ENCODE results near the gene CENPN.

Gene CENPN

GRCh38 chr16:81006813-81007695 is at the start of gene CENPN, which contains the start of gene CMC2:
Gene CENPN (plus strand): TSS chr16:81007214. CDS start chr16:81011940, 4,726 bp downstream.
Gene CMC2 (minus strand): TSS chr16:81006885. CDS start chr16:80997394, 9,491 bp downstream.
- Mint-ChIP-seq H3K27ac (peak within 1 kb of the TSS; percentile 100), H3K9me3 (no peaks in the 10 kb centered on the region), H3K27me3 (no peaks in the 10 kb centered on the region), H3K36me3 (peaks cover 28% of the 10 kb centered on the region), H3K4me3 (peak within 1 kb of the TSS; percentile 90), H3K4me1 (peaks cover 60% of the 10 kb centered on the region)
- peak; percentile 98 for DNase-seq
- CTCF ChIA-PET: interaction anchor here (0.9 kb wide), 1 partner anchor 29 kb away, joined by 4 read pairs; the partner anchor contains the start of gene ATMIN

- Mint-ChIP-seq H3K4me1 (no peaks in the 10 kb centered on the region), H3K4me3 (no peak overlapping the region), H3K36me3 (peaks cover 4% of the 10 kb centered on the region), H3K27me3 (no peaks in the 10 kb centered on the region), H3K27ac (no peak overlapping the region), H3K9me3 (peaks cover 38% of the 10 kb centered on the region)
- CTCF ChIA-PET: interaction anchor here (1.3 kb wide), 1 partner anchor 14 kb away, joined by 3 read pairs; no protein-coding TSS in a partner anchor
- no peak for DNase-seq
These were observed 48.7 kb upstream of the CENPN start for GRCh38 chr16:80958284-80958683.

- no peak for DNase-seq
- H3K4me1 Mint-ChIP-seq: no peaks in the 10 kb centered on the region
- peaks cover 2% of the 10 kb centered on the region for H3K36me3 Mint-ChIP-seq
- H3K27me3 Mint-ChIP-seq: no peaks in the 10 kb centered on the region
- no peak overlapping the region for H3K27ac Mint-ChIP-seq
- no peak overlapping the region for H3K4me3 Mint-ChIP-seq
- H3K9me3 Mint-ChIP-seq: peaks cover 20% of the 10 kb centered on the region
- CTCF ChIA-PET: no interaction called here
These were observed 44.1 kb upstream of the CENPN start for GRCh38 chr16:80962879-80963278.

GRCh38 chr16:80964351-80964750 is 42.7 kb upstream of the CENPN start:
- Mint-ChIP-seq H3K4me1 (no peaks in the 10 kb centered on the region), H3K27ac (no peak overlapping the region), H3K4me3 (no peak overlapping the region), H3K27me3 (no peaks in the 10 kb centered on the region), H3K9me3 (peaks cover 8% of the 10 kb centered on the region), H3K36me3 (peaks cover 9% of the 10 kb centered on the region)
- DNase-seq: no peak
- CTCF ChIA-PET: interaction anchor here (0.5 to 0.7 kb wide), 2 partner anchors 10 to 67 kb away, joined by 3 to 6 read pairs; no protein-coding TSS in a partner anchor

GRCh38 chr16:80966617-80967016 is 40.4 kb upstream of the CENPN start:
- CTCF ChIA-PET: interaction anchor here (0.9 kb wide), 1 partner anchor 343 kb away, joined by 3 read pairs; no protein-coding TSS in a partner anchor
- H3K9me3 Mint-ChIP-seq: no peaks in the 10 kb centered on the region
- peaks cover 18% of the 10 kb centered on the region for H3K36me3 Mint-ChIP-seq
- no peak for DNase-seq
- no peaks in the 10 kb centered on the region for H3K27me3 Mint-ChIP-seq
- no peaks in the 10 kb centered on the region for H3K4me1 Mint-ChIP-seq
- no peak overlapping the region for H3K4me3 Mint-ChIP-seq
- no peak overlapping the region for H3K27ac Mint-ChIP-seq

- Mint-ChIP-seq H3K27ac (no peak overlapping the region), H3K4me1 (no peaks in the 10 kb centered on the region), H3K36me3 (peaks cover 23% of the 10 kb centered on the region), H3K4me3 (no peak overlapping the region), H3K27me3 (no peaks in the 10 kb centered on the region), H3K9me3 (no peaks in the 10 kb centered on the region)
- DNase-seq: no peak
- CTCF ChIA-PET: no interaction called here
These were observed 38.5 kb upstream of the CENPN start for GRCh38 chr16:80968386-80969113.

GRCh38 chr16:80969114-80969484 is 37.9 kb upstream of the CENPN start:
- no peaks in the 10 kb centered on the region for H3K9me3 Mint-ChIP-seq
- CTCF ChIA-PET: no interaction called here

GRCh38 chr16:80971819-80972218 is 35.2 kb upstream of the CENPN start:
- no peak for DNase-seq

More at GRCh38 chr16:80969114-80969484, 37.9 kb upstream of the CENPN start:
- Mint-ChIP-seq H3K27ac (no peak overlapping the region), H3K4me1 (no peaks in the 10 kb centered on the region), H3K36me3 (peaks cover 26% of the 10 kb centered on the region), H3K4me3 (no peak overlapping the region), H3K27me3 (no peaks in the 10 kb centered on the region)
- no peak for DNase-seq

GRCh38 chr16:80972611-80973010 is 34.4 kb upstream of the CENPN start:
- H3K9me3 Mint-ChIP-seq: no peaks in the 10 kb centered on the region
- no peaks in the 10 kb centered on the region for H3K4me1 Mint-ChIP-seq
- no peak for DNase-seq
- H3K4me3 Mint-ChIP-seq: no peak overlapping the region
- CTCF ChIA-PET: interaction anchor here (1.1 kb wide), 1 partner anchor 14 kb away, joined by 3 read pairs; no protein-coding TSS in a partner anchor
- peaks cover 38% of the 10 kb centered on the region for H3K36me3 Mint-ChIP-seq
- H3K27ac Mint-ChIP-seq: no peak overlapping the region
- no peaks in the 10 kb centered on the region for H3K27me3 Mint-ChIP-seq

More at GRCh38 chr16:80971819-80972218, 35.2 kb upstream of the CENPN start:
- Mint-ChIP-seq H3K9me3 (no peaks in the 10 kb centered on the region), H3K4me1 (no peaks in the 10 kb centered on the region), H3K27ac (no peak overlapping the region), H3K36me3 (peaks cover 33% of the 10 kb centered on the region), H3K4me3 (no peak overlapping the region), H3K27me3 (no peaks in the 10 kb centered on the region)
- CTCF ChIA-PET: interaction anchor here (1.1 kb wide), 1 partner anchor 13 kb away, joined by 3 read pairs; no protein-coding TSS in a partner anchor

- Mint-ChIP-seq H3K9me3 (no peaks in the 10 kb centered on the region), H3K4me1 (no peaks in the 10 kb centered on the region), H3K27ac (no peak overlapping the region), H3K4me3 (no peak overlapping the region), H3K36me3 (peaks cover 39% of the 10 kb centered on the region), H3K27me3 (no peaks in the 10 kb centered on the region)
- CTCF ChIA-PET: interaction anchor here (1.0 to 1.8 kb wide), 5 partner anchors 9 to 31 kb away, joined by 3 to 7 read pairs (median 5); no protein-coding TSS in a partner anchor
- DNase-seq: no peak
These were observed 33.0 kb upstream of the CENPN start for GRCh38 chr16:80973991-80974390.

GRCh38 chr16:80974649-80975376 is 32.2 kb upstream of the CENPN start:
- DNase-seq: no peak
- Mint-ChIP-seq H3K27ac (no peak overlapping the region), H3K36me3 (peaks cover 36% of the 10 kb centered on the region), H3K4me3 (no peak overlapping the region), H3K27me3 (no peaks in the 10 kb centered on the region), H3K9me3 (no peaks in the 10 kb centered on the region), H3K4me1 (no peaks in the 10 kb centered on the region)
- CTCF ChIA-PET: interaction anchor here (1.0 to 1.8 kb wide), 6 partner anchors 10 to 30 kb away, joined by 3 to 7 read pairs (median 6); no protein-coding TSS in a partner anchor

GRCh38 chr16:80976946-80977345 is 30.1 kb upstream of the CENPN start:
- H3K27ac Mint-ChIP-seq: no peak overlapping the region
- CTCF ChIA-PET: no interaction called here
- H3K27me3 Mint-ChIP-seq: no peaks in the 10 kb centered on the region
- H3K36me3 Mint-ChIP-seq: peaks cover 37% of the 10 kb centered on the region
- DNase-seq: no peak
- no peak overlapping the region for H3K4me3 Mint-ChIP-seq
- H3K9me3 Mint-ChIP-seq: no peaks in the 10 kb centered on the region
- H3K4me1 Mint-ChIP-seq: no peaks in the 10 kb centered on the region

- DNase-seq: no peak
- Mint-ChIP-seq H3K4me3 (no peak overlapping the region), H3K36me3 (peaks cover 28% of the 10 kb centered on the region), H3K4me1 (peaks cover 2% of the 10 kb centered on the region), H3K9me3 (no peaks in the 10 kb centered on the region), H3K27me3 (no peaks in the 10 kb centered on the region), H3K27ac (no peak overlapping the region)
- CTCF ChIA-PET: interaction anchor here (0.5 kb wide), 1 partner anchor 1379 kb away, joined by 3 read pairs; no protein-coding TSS in a partner anchor
These were observed 25.9 kb upstream of the CENPN start for GRCh38 chr16:80981103-80981502.

Data from activated naive CD4-positive, alpha-beta T cell treated with anti-CD3 and anti-CD28 coated beads, Interleukin-2, amount 10 ng/mL, durations not matched to agents 7 days and 5 days (primary cell).